ENCODE results near the gene NRF1. TPM values are rescaled to one million over a fixed set of nuclear protein-coding genes. Genes with fewer than 3 reads are reported as not detected.

NRF1 gene
- total RNA-seq, 1 experiment from 2014 or later, result 19.3 TPM

GRCh38 chr7:129714514-129715063, 103.1 kb downstream of the NRF1 start:
- no peaks in the 10 kb centered on the region for H3K9me3 Mint-ChIP-seq

More at GRCh38 chr7:129714514-129715063, 103.1 kb downstream of the NRF1 start:
- H2BK12ac ChIP-seq (ENCODE audit: insufficient read length, low read depth, low read length), result no peak overlapping the region
- no peaks in the 10 kb centered on the region for H3K4me1 ChIP-seq (ENCODE audit: insufficient read depth, low read length)
- H3K27me3 ChIP-seq (ENCODE audit: insufficient read depth, low read length), result no peaks in the 10 kb centered on the region
- H3K4me1 Mint-ChIP-seq, result no peaks in the 10 kb centered on the region
- H2AK5ac ChIP-seq (ENCODE audit: insufficient read length, low read length), result no peak overlapping the region
- no peak overlapping the region for H2BK20ac ChIP-seq (ENCODE audit: low read depth, low read length, poor library complexity, severe bottlenecking)
- H4K20me1 ChIP-seq (ENCODE audit: control insufficient read depth, insufficient read depth, insufficient read length), result no peaks in the 10 kb centered on the region
- H3K79me1 ChIP-seq (ENCODE audit: insufficient read depth, low read depth, low read length, poor library complexity, severe bottlenecking), result no peaks in the 10 kb centered on the region
- H2BK15ac ChIP-seq (ENCODE audit: low read depth, low read length), result no peak overlapping the region
- no peak overlapping the region for H3K23ac ChIP-seq (ENCODE audit: insufficient read length, low read depth, low read length)
- H3K27ac ChIP-seq (ENCODE audit: insufficient read length, low read depth, low read length), result no peak overlapping the region
- H3K56ac ChIP-seq (ENCODE audit: insufficient read length, low read depth, low read length), result no peak overlapping the region
- H4K5ac ChIP-seq (ENCODE audit: insufficient read length, low read depth, low read length), result no peak overlapping the region
- H3T11ph ChIP-seq (ENCODE audit: low read length), result no peak overlapping the region
- H3K4me3 Mint-ChIP-seq, result no peak overlapping the region
- H3K36me3 Mint-ChIP-seq (ENCODE audit: insufficient read depth in 1 of 3, low read depth in 3 of 3), result peaks cover 16 to 62% (median 58%) of the 10 kb centered on the region in 3 experiments
- no peaks in the 10 kb centered on the region for H3K27me3 Mint-ChIP-seq (ENCODE audit: low read depth)
- H2AFZ ChIP-seq (ENCODE audit: low read length), result no peak overlapping the region
- no CpG with 5 or more reads among the region's 1 CpG for WGBS (ENCODE audit: extremely low coverage, insufficient read length, low lambda C conversion rate)
- no peak overlapping the region for H3K18ac ChIP-seq (ENCODE audit: insufficient read length, low read depth, low read length)
- TF ChIP-seq CTCF (conservative IDR thresholded peaks at IDR 0.05), result no peak
- H3K9me3 ChIP-seq (ENCODE audit: control insufficient read depth, low read depth, low read length), result no peaks in the 10 kb centered on the region
- no peak overlapping the region for H2BK5ac ChIP-seq (ENCODE audit: insufficient read length, low read length)
- no peaks in the 10 kb centered on the region for H3K23me2 ChIP-seq (ENCODE audit: insufficient read length, low read depth, low read length, poor library complexity, severe bottlenecking)
- H3K79me2 ChIP-seq (ENCODE audit: insufficient read depth, low read length), result no peaks in the 10 kb centered on the region
- H3K4ac ChIP-seq (ENCODE audit: low read depth, low read length), result no peak overlapping the region
- H3K14ac ChIP-seq (ENCODE audit: insufficient read depth, low read length), result no peak overlapping the region
- H4K91ac ChIP-seq (ENCODE audit: insufficient read length, low read depth, low read length), result no peak overlapping the region
- no peak overlapping the region for H3K9ac ChIP-seq (ENCODE audit: extremely low read depth, insufficient read length, low read length)
- no peak overlapping the region for H2BK120ac ChIP-seq (ENCODE audit: low read depth, low read length, poor library complexity, severe bottlenecking)
- H3K27ac Mint-ChIP-seq, result no peak overlapping the region
- H3K4me2 ChIP-seq (ENCODE audit: insufficient read depth, insufficient read length, low read length), result no peak overlapping the region
- H4K8ac ChIP-seq (replicated peaks; ENCODE audit: insufficient read length, low read depth, low read length), result no peak overlapping the region
- DNase-seq, result no peak
